ENCODE measurements around the gene RUNX1.

RUNX1 gene

GRCh38 chr21:35062016-35062415 is 12.9 kb upstream of the RUNX1 start:
- DNase-seq (ENCODE audit: low read depth), result no peak
- H3K4me3 ChIP-seq (ENCODE audit: low read depth, low read length), result no peak overlapping the region
- TF ChIP-seq CTCF (IDR thresholded peaks at IDR 0.05; ENCODE audit: low read depth, low read length), result no peak
- TF ChIP-seq MAX (IDR thresholded peaks at IDR 0.05; ENCODE audit: low read depth, low read length), result no peak
- no peak for TF ChIP-seq MYC (IDR thresholded peaks at IDR 0.05; ENCODE audit: low read depth, low read length)
- no peak for TF ChIP-seq POLR2A (IDR thresholded peaks at IDR 0.05; ENCODE audit: extremely low read depth, insufficient read length)

GRCh38 chr21:35059742-35060141 is 10.6 kb upstream of the RUNX1 start:
- TF ChIP-seq POLR2A (IDR thresholded peaks at IDR 0.05; ENCODE audit: extremely low read depth, insufficient read length) (no peak), CTCF (IDR thresholded peaks at IDR 0.05; ENCODE audit: low read depth, low read length) (no peak), MYC (IDR thresholded peaks at IDR 0.05; ENCODE audit: low read depth, low read length) (no peak), MAX (IDR thresholded peaks at IDR 0.05; ENCODE audit: low read depth, low read length) (no peak)
- no peak overlapping the region for H3K4me3 ChIP-seq (ENCODE audit: low read depth, low read length)
- no peak for DNase-seq (ENCODE audit: low read depth)

GRCh38 chr21:35058058-35058457 is 9.0 kb upstream of the RUNX1 start:
- no peak overlapping the region for H3K4me3 ChIP-seq (ENCODE audit: low read depth, low read length)
- TF ChIP-seq POLR2A (IDR thresholded peaks at IDR 0.05; ENCODE audit: extremely low read depth, insufficient read length) (no peak), MAX (IDR thresholded peaks at IDR 0.05; ENCODE audit: low read depth, low read length) (no peak), MYC (IDR thresholded peaks at IDR 0.05; ENCODE audit: low read depth, low read length) (no peak), CTCF (IDR thresholded peaks at IDR 0.05; ENCODE audit: low read depth, low read length) (no peak)
- DNase-seq (ENCODE audit: low read depth), result no peak

GRCh38 chr21:35057428-35057827 is 8.3 kb upstream of the RUNX1 start:
- DNase-seq (ENCODE audit: low read depth), result no peak
- TF ChIP-seq CTCF (IDR thresholded peaks at IDR 0.05; ENCODE audit: low read depth, low read length), result no peak
- no peak for TF ChIP-seq POLR2A (IDR thresholded peaks at IDR 0.05; ENCODE audit: extremely low read depth, insufficient read length)
- TF ChIP-seq MYC (IDR thresholded peaks at IDR 0.05; ENCODE audit: low read depth, low read length), result no peak
- TF ChIP-seq MAX (IDR thresholded peaks at IDR 0.05; ENCODE audit: low read depth, low read length), result no peak
- H3K4me3 ChIP-seq (ENCODE audit: low read depth, low read length), result no peak overlapping the region

GRCh38 chr21:35053356-35054096 is 4.4 kb upstream of the RUNX1 start:
- H3K4me3 ChIP-seq (ENCODE audit: low read depth, low read length), result no peak overlapping the region

More at GRCh38 chr21:35053356-35054096, 4.4 kb upstream of the RUNX1 start:
- DNase-seq (ENCODE audit: low read depth), result no peak
- TF ChIP-seq CTCF (IDR thresholded peaks at IDR 0.05; ENCODE audit: low read depth, low read length) (no peak), MYC (IDR thresholded peaks at IDR 0.05; ENCODE audit: low read depth, low read length) (no peak), POLR2A (IDR thresholded peaks at IDR 0.05; ENCODE audit: extremely low read depth, insufficient read length) (no peak), MAX (IDR thresholded peaks at IDR 0.05; ENCODE audit: low read depth, low read length) (no peak)
